HT1080 (cell line): ENCODE measurements around the gene ZG16. TPM values are rescaled to one million over a fixed set of nuclear protein-coding genes. Genes with fewer than 3 reads are reported as not detected.
"Not testable (repeated sequence)": the region's sequence is repeated elsewhere in the genome, so short reads cannot be mapped to it uniquely, and the experiment has no call there.

ENCODE experiments used
- DNase-seq: peaks from one replicate; pipeline ENCODE4 v3.0.0-alpha.2; 2015; ENCODE audit warnings: low read depth
- polyA plus RNA-seq, 2 experiments: library from polyadenylated mRNA; depleted of rRNA; stranded (reverse); fragments of >200 nt; gene quantifications; 2 replicates each; pipeline ENCODE4 v1.2.3, GENCODE V29; 2015
- total RNA-seq: library from RNA; depleted of rRNA; stranded (reverse); fragments of >200 nt; shearing (Covaris generic); gene quantifications from 2 replicates; pipeline ENCODE4 v1.2.3, GENCODE V29; 2014; rRNA removed

The ZG16 gene, protein sequence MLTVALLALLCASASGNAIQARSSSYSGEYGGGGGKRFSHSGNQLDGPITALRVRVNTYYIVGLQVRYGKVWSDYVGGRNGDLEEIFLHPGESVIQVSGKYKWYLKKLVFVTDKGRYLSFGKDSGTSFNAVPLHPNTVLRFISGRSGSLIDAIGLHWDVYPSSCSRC
- not detected in 2 replicates for total RNA-seq
- not detected in 2 replicates for polyA plus RNA-seq (2015; cell fraction: cytosol; rRNA removed)
- polyA plus RNA-seq (2015; cell fraction: nucleus; rRNA removed) = not detected in 2 replicates

- DNase-seq = no peak
Measured at GRCh38 chr16:29777576-29778350, at the start of gene ZG16. Gene ZG16, plus strand, starts transcription at chr16:29778256. Its CDS starts 1,011 bp downstream, at chr16:29779267.

- peak; percentile 41 for DNase-seq
Measured at GRCh38 chr16:29729116-29729521, 48.9 kb upstream of the ZG16 start.

- DNase-seq = no peak
Measured at GRCh38 chr16:29730649-29731048, 47.4 kb upstream of the ZG16 start.

- DNase-seq = not testable (repeated sequence)
Measured at GRCh38 chr16:29731768-29732601, 46.1 kb upstream of the ZG16 start.

- DNase-seq = no peak
Measured at GRCh38 chr16:29734786-29735185, 43.3 kb upstream of the ZG16 start.

GRCh38 chr16:29736112-29736511 lies 41.9 kb upstream of the ZG16 start:
- no peak for DNase-seq

DNA sequence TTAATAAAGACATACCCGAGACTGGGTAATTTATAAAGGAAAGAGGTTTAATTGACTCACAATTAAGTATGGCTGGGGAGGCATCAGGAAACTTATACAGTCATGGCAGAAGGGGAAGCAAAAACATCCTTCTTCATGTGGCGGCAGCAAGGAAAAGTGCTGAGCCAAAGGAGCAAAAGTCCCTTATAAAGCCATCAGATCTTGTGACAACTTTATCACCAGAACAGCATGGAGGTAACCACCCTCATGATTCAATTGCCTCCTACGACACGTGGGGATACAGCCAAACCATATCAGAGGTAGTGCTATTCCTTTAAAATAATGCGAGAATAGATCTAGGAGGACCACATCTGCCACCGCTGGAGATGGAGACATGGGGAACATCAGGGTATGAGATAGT lies 41.3 kb upstream of the ZG16 start:
- no peak for DNase-seq

DNA sequence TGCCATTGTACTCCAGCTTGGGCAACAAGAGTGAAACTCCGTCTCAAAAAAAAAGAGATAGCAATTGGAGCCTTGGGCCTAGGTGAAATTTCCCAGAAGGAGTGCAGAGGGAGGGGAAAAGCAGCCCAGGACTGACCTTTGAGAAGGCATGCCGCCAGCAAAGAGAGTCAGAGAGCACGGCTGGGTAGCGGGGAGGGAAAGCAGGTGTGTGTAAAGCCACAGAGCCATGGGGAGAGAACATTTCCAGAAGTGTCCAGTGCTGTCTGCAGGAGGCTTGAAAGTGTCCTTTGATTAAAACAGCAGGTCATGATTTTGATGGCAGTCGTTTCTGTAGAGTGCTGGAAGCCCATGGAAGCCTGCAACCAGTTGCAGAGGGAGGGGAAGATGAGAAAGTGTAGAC lies 40.3 kb upstream of the ZG16 start:
- DNase-seq = no peak

DNA sequence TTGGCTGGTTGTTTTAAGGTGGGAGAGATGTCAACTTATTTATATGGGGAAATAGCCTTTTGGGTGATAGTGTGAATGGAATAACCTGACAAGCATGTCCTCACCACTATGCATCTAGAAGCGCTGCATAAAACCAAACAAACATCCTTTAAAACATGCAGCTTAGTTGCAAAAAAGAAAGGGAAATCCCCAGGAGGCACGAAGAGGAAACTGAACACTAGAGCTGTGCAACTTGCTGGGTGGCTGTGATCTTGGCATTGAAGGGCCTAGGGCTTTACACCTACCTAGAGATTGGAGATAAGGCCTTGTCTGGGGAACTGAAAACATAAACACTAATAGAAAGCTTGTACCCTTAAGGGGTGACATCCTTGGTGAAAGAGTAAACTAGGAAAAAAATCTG lies 39.5 kb upstream of the ZG16 start:
- no peak for DNase-seq

DNA sequence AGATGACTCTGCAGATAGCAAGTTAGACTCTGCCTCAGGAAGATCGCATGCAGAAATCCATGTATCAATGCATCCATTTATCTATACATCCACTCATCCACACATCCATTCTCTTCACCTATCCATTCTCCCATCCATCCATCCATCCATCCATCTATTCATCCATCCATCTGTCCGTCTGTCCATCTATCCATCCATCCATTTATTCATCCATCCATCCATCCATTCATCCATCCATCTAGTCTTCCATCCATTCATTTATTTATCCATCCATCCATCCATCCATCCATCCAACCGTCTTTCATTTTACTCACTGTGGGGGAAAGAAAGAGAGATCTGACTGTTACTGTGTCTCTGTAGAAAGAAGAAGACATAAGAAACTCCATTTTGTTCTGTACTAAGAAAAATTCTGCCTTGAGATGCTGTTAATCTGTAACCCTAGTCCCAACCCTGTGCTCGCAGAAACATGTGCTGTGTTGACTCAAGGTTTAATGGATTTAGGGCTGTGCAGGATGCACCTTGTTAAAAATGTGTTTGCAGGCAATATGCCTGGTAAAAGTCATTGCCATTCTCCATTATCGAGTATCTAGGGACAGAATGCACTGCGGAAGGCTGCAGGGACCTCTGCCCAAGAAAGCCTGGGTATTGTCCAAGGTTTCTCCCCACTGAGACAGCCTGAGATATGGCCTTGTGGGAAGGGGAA lies 38.0 kb upstream of the ZG16 start:
- DNase-seq = not testable (repeated sequence)

DNA sequence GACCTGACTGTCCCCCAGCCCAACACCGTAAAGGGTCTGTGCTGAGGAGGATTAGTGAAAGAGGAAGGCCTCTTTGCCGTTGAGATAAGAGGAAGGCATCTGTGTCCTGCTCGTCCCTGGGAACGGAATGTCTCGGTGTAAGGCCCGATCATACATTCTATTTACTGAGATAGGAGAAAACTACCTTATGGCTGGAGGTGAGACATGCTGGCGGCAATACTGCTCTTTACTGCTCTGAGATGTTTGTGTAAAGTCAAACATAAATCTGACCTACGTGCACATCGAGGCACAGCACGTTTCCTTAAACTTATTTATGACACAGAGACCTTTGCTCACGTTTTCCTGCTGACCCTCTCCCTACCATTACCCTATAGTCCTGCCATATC lies 37.4 kb upstream of the ZG16 start:
- not testable (repeated sequence) for DNase-seq

DNA sequence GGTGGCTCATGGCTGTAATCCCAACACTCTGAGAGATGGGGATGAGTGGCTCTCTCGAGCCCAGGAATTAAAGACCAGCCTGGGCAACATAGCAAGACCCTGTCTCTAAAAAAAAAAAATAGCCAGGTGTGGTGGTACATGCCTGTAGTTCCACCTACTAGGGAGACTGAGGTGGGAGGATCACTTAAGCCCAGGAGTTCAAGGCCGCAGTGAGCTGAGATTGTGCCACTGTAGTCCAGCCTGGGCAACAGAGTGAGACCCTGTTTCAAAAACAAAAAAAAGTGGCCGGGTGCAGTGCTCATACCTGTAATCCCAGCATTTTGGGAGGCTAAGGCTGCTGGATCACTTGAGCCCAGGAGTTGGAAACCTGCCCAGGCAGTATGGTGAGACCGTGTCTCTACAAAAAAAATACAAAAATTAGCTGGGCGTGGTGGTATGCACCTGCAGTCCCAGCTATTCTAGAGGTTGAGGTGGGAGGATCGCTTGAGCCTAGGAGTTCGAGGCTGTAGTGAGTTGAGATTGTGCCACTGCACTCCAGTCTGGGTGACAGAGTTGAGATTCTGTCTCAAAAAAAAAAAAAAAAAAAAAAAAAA lies 35.3 kb upstream of the ZG16 start:
- no peak for DNase-seq

DNA sequence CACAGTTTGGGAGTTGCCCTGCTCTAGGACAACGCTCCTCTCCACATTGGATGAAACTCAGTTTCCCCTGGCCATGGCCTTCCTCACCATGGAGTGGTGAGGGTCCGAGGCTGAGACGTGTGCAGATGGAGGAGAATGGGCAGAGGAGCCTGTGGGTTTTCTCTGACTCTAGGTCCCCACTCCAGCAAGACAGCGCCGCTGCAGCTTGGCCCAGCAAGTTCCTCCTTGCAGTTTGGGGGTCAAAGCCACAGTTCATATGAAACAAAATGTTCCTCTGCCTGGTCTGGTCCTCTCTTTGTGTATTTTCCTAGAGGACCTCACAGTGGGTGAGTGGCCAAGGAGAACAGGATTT lies 34.6 kb upstream of the ZG16 start:
- DNase-seq = no peak

DNA sequence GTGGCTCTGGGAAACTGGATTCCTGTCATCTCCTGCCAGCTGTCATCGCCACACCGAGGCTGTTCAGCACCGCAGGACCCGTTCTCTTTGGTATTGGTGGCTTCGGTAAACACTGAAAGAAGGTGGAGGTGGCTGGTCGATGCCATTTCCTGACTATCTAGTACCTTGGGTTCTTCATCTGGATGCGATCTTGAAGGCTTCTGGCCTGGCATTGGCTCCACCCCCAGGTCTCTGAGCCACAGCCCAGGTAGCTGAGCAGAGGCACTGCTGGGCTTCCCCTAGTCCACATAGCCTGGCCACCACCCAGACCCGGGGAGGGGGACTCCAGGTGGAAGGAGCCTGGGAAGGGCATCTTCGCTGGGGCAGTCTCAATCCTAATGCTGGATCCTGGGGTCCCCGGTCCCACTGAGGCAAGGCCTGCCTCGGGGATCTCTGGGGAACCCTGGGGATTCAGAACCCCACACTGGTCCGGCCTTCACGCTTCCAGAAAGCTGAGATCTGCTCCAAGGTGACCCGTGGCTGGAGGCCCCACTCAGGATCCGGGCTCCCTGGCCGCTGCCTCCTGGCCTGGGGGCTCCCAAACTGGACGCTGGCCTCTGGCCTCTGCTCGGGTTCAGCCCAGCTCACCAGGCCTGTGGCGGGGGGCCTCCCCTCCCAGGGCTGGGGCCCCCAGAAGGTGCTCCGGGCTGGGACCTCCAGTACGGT lies 34.1 kb upstream of the ZG16 start:
- DNase-seq = no peak

DNA sequence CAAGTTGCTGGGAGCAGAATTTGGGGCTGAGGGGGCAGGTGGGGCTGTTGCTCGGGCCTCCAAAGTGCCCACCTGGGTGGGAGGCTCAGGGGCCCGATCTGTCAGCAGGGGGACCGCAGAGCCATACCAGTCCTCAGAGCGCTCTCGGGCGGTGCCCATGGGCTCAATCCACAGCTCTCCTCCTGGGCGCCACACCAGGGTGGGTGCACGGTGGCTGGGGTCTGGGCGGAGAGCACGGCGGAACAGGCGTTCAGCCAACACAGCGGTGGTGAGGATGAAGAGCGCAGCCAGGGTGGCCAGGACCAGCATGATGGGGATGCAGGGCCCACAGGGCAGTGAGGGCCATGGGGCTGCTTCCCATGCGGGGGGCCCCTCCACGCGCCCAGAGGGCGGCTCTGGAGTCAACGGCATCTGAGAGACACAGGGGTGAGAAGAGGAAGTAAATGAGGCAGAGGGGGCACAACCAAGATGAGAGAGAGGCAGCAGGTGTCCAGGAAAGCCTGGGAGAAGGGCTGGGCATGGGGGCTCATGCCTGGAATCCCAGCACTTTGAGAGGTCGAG lies 33.4 kb upstream of the ZG16 start:
- DNase-seq = no peak

DNA sequence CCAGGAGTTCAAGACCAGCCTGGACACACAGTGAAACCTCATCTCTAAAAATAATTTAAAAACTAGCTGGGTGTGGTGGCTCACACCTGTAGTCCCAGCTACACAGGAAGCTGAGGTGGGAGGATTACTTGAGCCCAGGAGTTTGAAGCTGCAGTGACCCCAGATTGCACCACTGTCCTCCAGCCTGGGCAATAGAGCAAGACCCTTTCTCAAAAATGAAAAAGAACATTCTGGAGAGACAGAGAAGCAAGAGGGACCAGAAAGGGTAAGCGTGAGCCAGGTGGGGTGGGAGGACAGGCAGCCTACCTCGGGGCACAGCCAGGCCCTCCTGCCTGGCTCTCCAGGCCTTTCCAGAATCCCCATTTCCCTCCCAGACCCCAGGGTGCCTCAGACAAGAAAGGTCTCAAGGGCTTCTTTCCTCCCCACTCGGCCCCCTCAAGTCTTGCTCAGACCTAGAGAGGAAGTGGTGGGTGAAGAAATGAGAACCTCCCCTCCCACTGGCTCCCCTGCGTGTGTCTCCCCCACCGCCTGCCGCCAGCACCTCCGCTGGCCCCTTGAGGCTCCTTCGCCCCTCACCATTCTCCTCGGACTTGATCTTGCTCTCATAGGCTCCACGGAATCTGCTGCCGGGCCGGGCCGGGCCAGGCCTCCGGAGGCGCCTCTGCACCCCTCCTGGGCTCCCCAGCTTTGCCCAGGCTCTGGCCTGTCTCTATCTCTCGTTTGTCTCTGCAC lies 32.8 kb upstream of the ZG16 start:
- DNase-seq = no peak

GRCh38 chr16:29745853-29746345 lies 32.2 kb upstream of the ZG16 start, which contains the start of gene C16orf54:
Gene C16orf54, minus strand, starts transcription at chr16:29745990. Its CDS starts 1,039 bp downstream, at chr16:29744951.
- peak; percentile 75 for DNase-seq

- not testable (repeated sequence) for DNase-seq
Measured at GRCh38 chr16:29746518-29746917, 31.5 kb upstream of the ZG16 start.
